Fibroblast of lung (primary cell): ENCODE results near the gene CPN2. TPM values are rescaled to one million over a fixed set of nuclear protein-coding genes. Genes with fewer than 3 reads are reported as not detected.

ENCODE experiments used
- DNase-seq, 2 donors: peaks; one replicate each; pipeline versions ENCODE4 v3.0.0 to v3.0.0-alpha.2; 2010; ENCODE audit warnings: low read depth in 2 of 2
- H2AFZ ChIP-seq: 2 replicates; pipeline ENCODE4 v1.5.1; 2012; ENCODE audit warnings: low read length, control low read depth, inconsistent platforms
- H3K27ac ChIP-seq: 2 replicates; pipeline ENCODE4 v1.5.1; 2011; ENCODE audit warnings: low read length, control low read depth; ENCODE audit not compliant: insufficient read depth
- H3K27me3 ChIP-seq: 2 replicates; pipeline ENCODE4 v1.5.1; 2011; ENCODE audit warnings: mild to moderate bottlenecking, low read length; ENCODE audit not compliant: control insufficient read depth, insufficient read depth
- H3K36me3 ChIP-seq: 2 replicates; pipeline ENCODE4 v1.5.1; 2011; ENCODE audit warnings: low read length; ENCODE audit not compliant: control insufficient read depth, insufficient read depth
- H3K4me1 ChIP-seq: 2 replicates; pipeline ENCODE4 v1.5.1; 2011; ENCODE audit warnings: low read length; ENCODE audit not compliant: control insufficient read depth, insufficient read depth; ENCODE audit errors: extremely low read depth
- H3K4me2 ChIP-seq: 2 replicates; pipeline ENCODE4 v1.5.1; 2011; ENCODE audit warnings: low read length, control low read depth; ENCODE audit not compliant: insufficient read depth; ENCODE audit errors: extremely low read depth
- H3K4me3 ChIP-seq, 4 experiments: fragments of 200-600 bp in 1 of 4; sonication (generic) in 1 of 4; replicated peaks in 1 of 4; 2 replicates each; pipeline ENCODE4 v1.5.1; 2011 to 2016; ENCODE audit warnings: low read length in 4 of 4, low read depth in 3 of 4, mild to moderate bottlenecking in 3 of 4, control low read depth in 2 of 4, inconsistent platforms in 1 of 4, mixed read lengths in 1 of 4; ENCODE audit not compliant: insufficient read depth in 1 of 4; ENCODE audit errors: control extremely low read depth in 1 of 4
- H3K79me2 ChIP-seq: 2 replicates; pipeline ENCODE4 v1.5.1; 2012; ENCODE audit warnings: mild to moderate bottlenecking, low read length, inconsistent platforms; ENCODE audit not compliant: control insufficient read depth, insufficient read depth
- H3K9ac ChIP-seq: 2 replicates; pipeline ENCODE4 v1.5.1; 2011; ENCODE audit warnings: mild to moderate bottlenecking, low read length, control low read depth; ENCODE audit not compliant: insufficient read depth
- H3K9me3 ChIP-seq: 2 replicates; pipeline ENCODE4 v1.5.1; 2012; ENCODE audit warnings: low read depth, low read length; ENCODE audit not compliant: control insufficient read depth, insufficient read depth
- H4K20me1 ChIP-seq: 2 replicates; pipeline ENCODE4 v1.5.1; 2011; ENCODE audit warnings: low read length; ENCODE audit not compliant: control insufficient read depth, insufficient read depth; ENCODE audit errors: extremely low read depth
- CTCF ChIP-seq, 2 donors: IDR thresholded peaks in 1 of 2; conservative IDR thresholded peaks in 1 of 2; 1 replicate in 1 of 2; 2 replicates in 1 of 2; pipeline ENCODE4 v1.5.1; 2011 to 2012; ENCODE audit warnings: low read length in 2 of 2, control low read depth in 1 of 2, inconsistent platforms in 1 of 2, low read depth in 1 of 2, mild to moderate bottlenecking in 1 of 2
- EZH2 ChIP-seq: IDR thresholded peaks from 2 replicates; pipeline ENCODE4 v1.5.1; 2012; ENCODE audit warnings: low read length, control low read depth, mild to moderate bottlenecking; ENCODE audit errors: missing control alignments
- polyA plus RNA-seq, 2 donors: library from polyadenylated mRNA; depleted of rRNA in 1 of 2; stranded (reverse) in 1 of 2; unstranded in 1 of 2; fragments of >200 nt; gene quantifications; 2 replicates each; pipeline ENCODE4 v1.2.1, GENCODE V29; 2011 to 2012; ENCODE audit warnings: missing spikeins in 1 of 2
- total RNA-seq: library from RNA; depleted of rRNA; stranded (reverse); fragments of >200 nt; gene quantifications from 2 replicates; pipeline ENCODE4 v1.2.1, GENCODE V29; 2014

CPN2 gene
- total and polyA plus RNA-seq, 2 donors (not counting 1 experiment from before 2014, with no cell fraction given) = not detected

- Histone ChIP-seq H3K79me2 (no peaks in the 10 kb centered on the region), H3K4me1 (peaks cover 2% of the 10 kb centered on the region), H4K20me1 (no peaks in the 10 kb centered on the region), H3K36me3 (no peaks in the 10 kb centered on the region), H3K9me3 (no peaks in the 10 kb centered on the region), H2AFZ (no peak overlapping the region), H3K4me3 (no peak overlapping the region), H3K9ac (no peak overlapping the region), H3K27ac (no peak overlapping the region), H3K4me2 (no peak overlapping the region), H3K27me3 (no peaks in the 10 kb centered on the region)
- no peak for DNase-seq
- no peak for TF ChIP-seq CTCF (conservative IDR thresholded peaks at IDR 0.05 in 1 of 2, IDR thresholded peaks at IDR 0.05 in 1 of 2; ENCODE audit: low read depth in 1 of 2, low read length in 2 of 2)
These were observed 10.2 kb downstream of the CPN2 start for GRCh38 chr3:194340757-194341400.

- no peak overlapping the region for H3K27ac ChIP-seq
- no peaks in the 10 kb centered on the region for H3K9me3 ChIP-seq
- H3K79me2 ChIP-seq = no peaks in the 10 kb centered on the region
- H3K36me3 ChIP-seq = no peaks in the 10 kb centered on the region
- no peaks in the 10 kb centered on the region for H3K27me3 ChIP-seq
- H3K9ac ChIP-seq = no peak overlapping the region
- no peak for DNase-seq
- no peak overlapping the region for H3K4me2 ChIP-seq
- TF ChIP-seq EZH2 (no peak), CTCF (conservative IDR thresholded peaks at IDR 0.05 in 1 of 2, IDR thresholded peaks at IDR 0.05 in 1 of 2; ENCODE audit: low read depth in 1 of 2, low read length in 2 of 2) (no peak)
- H3K4me3 ChIP-seq = no peak overlapping the region
- H4K20me1 ChIP-seq = no peaks in the 10 kb centered on the region
- H2AFZ ChIP-seq = no peak overlapping the region
- H3K4me1 ChIP-seq = peaks cover 2% of the 10 kb centered on the region
These were observed 11.3 kb downstream of the CPN2 start for GRCh38 chr3:194339840-194340239.

- Histone ChIP-seq H3K9me3 (no peaks in the 10 kb centered on the region), H4K20me1 (no peaks in the 10 kb centered on the region), H3K27me3 (no peaks in the 10 kb centered on the region), H3K27ac (no peak overlapping the region), H3K4me2 (no peak overlapping the region), H3K36me3 (no peaks in the 10 kb centered on the region), H3K9ac (no peak overlapping the region), H3K4me3 (no peak overlapping the region), H3K79me2 (no peaks in the 10 kb centered on the region), H3K4me1 (peaks cover 2% of the 10 kb centered on the region), H2AFZ (no peak overlapping the region)
- TF ChIP-seq EZH2 (no peak), CTCF (conservative IDR thresholded peaks at IDR 0.05 in 1 of 2, IDR thresholded peaks at IDR 0.05 in 1 of 2; ENCODE audit: low read depth in 1 of 2, low read length in 2 of 2) (peak in 1 of 2 donors; percentile 8)
- DNase-seq = no peak
These were observed 11.8 kb downstream of the CPN2 start for GRCh38 chr3:194339356-194339755.
